H1 (cell line): ENCODE measurements around the gene TDP2. TPM values are rescaled to one million over a fixed set of nuclear protein-coding genes. Genes with fewer than 3 reads are reported as not detected.

Source experiments
- CTCF ChIA-PET: fragments of 300-600 bp; sonication (Branson Sonifier 250); formaldehyde crosslinking; loops from one replicate; lab custom pipeline; 2021; ENCODE audit not compliant: partially characterized antibody; lab: Charles Lee
- POLR2A ChIA-PET: fragments of 300-600 bp; sonication (Branson Sonifier 250); formaldehyde crosslinking; loops from one replicate; lab custom pipeline; 2021; ENCODE audit warnings: inconsistent platforms; ENCODE audit not compliant: partially characterized antibody; lab: Charles Lee
- DNase-seq, 2 experiments: peaks; one replicate each; pipeline versions ENCODE4 v3.0.0 to v3.0.0-alpha.2; 2010 to 2022; ENCODE audit warnings: low spot score in 2 of 2, low read depth in 1 of 2, mixed read lengths in 1 of 2
- FAIRE-seq: peaks from 2 replicates; lab custom pipeline; 2011; peaks lifted over from hg19 to GRCh38; lab: Jason Lieb, UNC
- H2AFZ ChIP-seq: 2 replicates; pipeline ENCODE4 v1.8.1; 2012; ENCODE audit warnings: low read length, inconsistent platforms
- H2AK5ac ChIP-seq: 2 replicates; pipeline ENCODE4 v1.6.1; 2013; ENCODE audit warnings: low read depth, low read length
- H2BK120ac ChIP-seq: replicated peaks from 2 replicates; pipeline ENCODE3; 2013; ENCODE audit warnings: low read depth, low read length, inconsistent platforms
- H2BK12ac ChIP-seq: 2 replicates; pipeline ENCODE4 v1.6.1; 2013; ENCODE audit warnings: low read depth, low read length
- H2BK15ac ChIP-seq: 2 replicates; pipeline ENCODE4 v1.6.1; 2013; ENCODE audit warnings: low read length
- H2BK20ac ChIP-seq: 2 replicates; pipeline ENCODE4 v1.6.1; 2013; ENCODE audit warnings: low read length
- H2BK5ac ChIP-seq: 2 replicates; pipeline ENCODE4 v1.6.1; 2013; ENCODE audit warnings: low read depth, low read length
- H3K14ac ChIP-seq: 2 replicates; pipeline ENCODE4 v1.6.1; 2013; ENCODE audit warnings: inconsistent platforms; ENCODE audit not compliant: insufficient read length
- H3K18ac ChIP-seq: 2 replicates; pipeline ENCODE4 v1.6.1; 2013; ENCODE audit warnings: low read length; ENCODE audit errors: extremely low read depth
- H3K23ac ChIP-seq: 2 replicates; pipeline ENCODE4 v1.6.1; 2013; ENCODE audit warnings: inconsistent platforms; ENCODE audit not compliant: insufficient read length
- H3K23me2 ChIP-seq: 2 replicates; pipeline ENCODE4 v1.6.1; 2013; ENCODE audit warnings: low read depth, low read length
- H3K27ac ChIP-seq: 2 replicates; pipeline ENCODE4 v1.6.1; 2011; ENCODE audit warnings: low read depth, low read length, inconsistent platforms
- H3K27me3 ChIP-seq, 4 experiments: replicated peaks in 1 of 4; 1 replicate in 1 of 4; 2 replicates in 3 of 4; pipeline versions ENCODE4 v1.6.1 to v1.8.1; 2011 to 2013; ENCODE audit warnings: low read length in 3 of 4, mild to moderate bottlenecking in 3 of 4, inconsistent platforms in 2 of 4, mixed read lengths in 2 of 4, moderate library complexity in 1 of 4; ENCODE audit not compliant: control insufficient read depth in 3 of 4, insufficient read depth in 3 of 4; ENCODE audit errors: extremely low read depth in 1 of 4
- H3K36me3 ChIP-seq, 4 experiments: 2 replicates each; pipeline versions ENCODE4 v1.6.1 to v1.8.1; 2011 to 2013; ENCODE audit warnings: mild to moderate bottlenecking in 4 of 4, low read length in 3 of 4, moderate library complexity in 2 of 4, control low read depth in 1 of 4, inconsistent platforms in 1 of 4; ENCODE audit not compliant: insufficient read depth in 4 of 4, control insufficient read depth in 2 of 4
- H3K4ac ChIP-seq: replicated peaks from 2 replicates; pipeline ENCODE3; 2013; ENCODE audit warnings: low read length, low read depth, mixed read lengths, inconsistent platforms; ENCODE audit not compliant: insufficient read length
- H3K4me1 ChIP-seq, 4 experiments: replicated peaks in 1 of 4; 1 replicate in 1 of 4; 2 replicates in 3 of 4; pipeline versions ENCODE4 v1.6.1 to v1.8.1; 2011 to 2013; ENCODE audit warnings: low read length in 3 of 4, inconsistent platforms in 2 of 4, mixed read lengths in 1 of 4; ENCODE audit not compliant: insufficient read depth in 4 of 4, control insufficient read depth in 3 of 4
- H3K4me2 ChIP-seq, 2 experiments: 2 replicates each; pipeline versions ENCODE4 v1.6.1 to v1.8.1; 2011 to 2013; ENCODE audit warnings: low read depth in 2 of 2, low read length in 2 of 2, control low read depth in 1 of 2, inconsistent platforms in 1 of 2, mild to moderate bottlenecking in 1 of 2; ENCODE audit not compliant: insufficient read depth in 1 of 2
- H3K4me3 ChIP-seq, 4 experiments: fragments of 200-600, 300-600 bp in 1 of 4; sonication (generic), shearing (Covaris generic), sonication (Bioruptor Twin) in 1 of 4; 2 replicates each; pipeline versions ENCODE4 v1.5.1 to v1.8.1; 2011 to 2016; ENCODE audit warnings: low read length in 4 of 4, low read depth in 3 of 4, control low read depth in 2 of 4, inconsistent platforms in 2 of 4, mild to moderate bottlenecking in 2 of 4, mixed read lengths in 1 of 4, moderate library complexity in 1 of 4; ENCODE audit not compliant: insufficient read depth in 2 of 4; ENCODE audit errors: extremely low read depth in 1 of 4
- H3K56ac ChIP-seq: replicated peaks from 2 replicates; pipeline ENCODE3; 2013; ENCODE audit warnings: low read depth, mild to moderate bottlenecking, mixed read lengths, low read length, inconsistent platforms; ENCODE audit not compliant: insufficient read length
- H3K79me1 ChIP-seq: 2 replicates; pipeline ENCODE4 v1.6.1; 2013; ENCODE audit warnings: low read depth, low read length, control low read depth
- H3K79me2 ChIP-seq, 2 experiments: 2 replicates each; pipeline versions ENCODE4 v1.6.1 to v1.8.1; 2012 to 2013; ENCODE audit warnings: low read length in 2 of 2, mild to moderate bottlenecking in 2 of 2, inconsistent platforms in 1 of 2; ENCODE audit not compliant: insufficient read depth in 2 of 2, control insufficient read depth in 1 of 2
- H3K9ac ChIP-seq, 4 experiments: replicated peaks in 1 of 4; 1 replicate in 1 of 4; 2 replicates in 3 of 4; pipeline versions ENCODE4 v1.6.1 to v1.8.1; 2011 to 2013; ENCODE audit warnings: low read depth in 3 of 4, low read length in 3 of 4, control low read depth in 2 of 4, mild to moderate bottlenecking in 2 of 4, moderate library complexity in 2 of 4, inconsistent platforms in 1 of 4; ENCODE audit errors: extremely low read depth in 1 of 4
- H3K9me3 ChIP-seq, 2 experiments: 2 replicates each; pipeline versions ENCODE4 v1.6.1 to v1.8.1; 2012 to 2013; ENCODE audit warnings: mild to moderate bottlenecking in 2 of 2, moderate library complexity in 2 of 2, control low read depth in 1 of 2, inconsistent platforms in 1 of 2, low read depth in 1 of 2, low read length in 1 of 2, mixed read lengths in 1 of 2; ENCODE audit not compliant: insufficient read depth in 2 of 2
- H4K20me1 ChIP-seq, 2 experiments: replicated peaks in 1 of 2; 2 replicates each; pipeline versions ENCODE3 to v1.8.1; 2011 to 2013; ENCODE audit warnings: inconsistent platforms in 2 of 2, low read length in 2 of 2, mild to moderate bottlenecking in 1 of 2; ENCODE audit not compliant: insufficient read depth in 2 of 2, control insufficient read depth in 1 of 2
- H4K5ac ChIP-seq: 2 replicates; pipeline ENCODE4 v1.6.1; 2013; ENCODE audit warnings: low read length, low read depth, mixed read lengths, inconsistent platforms; ENCODE audit not compliant: insufficient read length
- H4K8ac ChIP-seq: 2 replicates; pipeline ENCODE4 v1.8.0; 2013; ENCODE audit warnings: mild to moderate bottlenecking, moderate library complexity, low read length, inconsistent platforms; ENCODE audit not compliant: insufficient read depth; ENCODE audit errors: extremely low read depth
- H4K91ac ChIP-seq: replicated peaks from 2 replicates; pipeline ENCODE3; 2013; ENCODE audit warnings: low read length, mixed read lengths, inconsistent platforms; ENCODE audit not compliant: insufficient read length
- POLR2AphosphoS5 ChIP-seq: IDR thresholded peaks from 2 replicates; pipeline ENCODE4 v1.6.1; 2011; ENCODE audit warnings: low read depth, low read length
- TBP ChIP-seq: IDR thresholded peaks from 2 replicates; pipeline ENCODE4 v1.6.1; 2011; ENCODE audit warnings: low read depth, low read length, improper control_type of control experiment
- WGBS, 2 experiments: shearing (Covaris generic) in 1 of 2; methylation state at CpG; one replicate each; pipeline versions ENCODE4 v1.1.6 to v1.1.7; 2013 to 2015; ENCODE audit warnings: low lambda C conversion rate in 2 of 2, mixed read lengths in 2 of 2, inconsistent platforms in 1 of 2, low coverage in 1 of 2, missing lambda C conversion rate in 1 of 2; ENCODE audit not compliant: insufficient replicate concordance in 2 of 2, insufficient coverage in 1 of 2, insufficient read length in 1 of 2; ENCODE audit errors: extremely low coverage in 1 of 2, missing lambda C conversion rate in 1 of 2; 5-methylcytosine and 5-hydroxymethylcytosine counted together
- polyA plus RNA-seq, 7 experiments: library from polyadenylated mRNA; depleted of rRNA in 3 of 7; stranded (reverse) in 5 of 7; unstranded in 2 of 7; fragments of >200 nt in 5 of 7; fragments of 200-250 nt in 2 of 7; gene quantifications; 1 replicate in 5 of 7; 2 replicates in 1 of 7; 4 replicates in 1 of 7; pipeline versions ENCODE4 v1.2.1 to v1.2.3, GENCODE V29; 2011 to 2013; ENCODE audit warnings: missing spikeins in 2 of 7, mixed read lengths in 2 of 7
- total RNA-seq: library from RNA; stranded (reverse); fragmentation: NEBNext Ultra II Directional; extraction: Animal tissue kit (Norgen Biotek cat#: 25700); gene quantifications from 2 replicates; pipeline ENCODE4 v1.2.1, GENCODE V29; 2021

Gene TDP2
- total and polyA plus RNA-seq, 2 of the 8 experiments (the other 6 are each of a cell fraction or from before 2014, with no cell fraction given), result 18.8 to 51.6 TPM

- no peak overlapping the region for H2BK12ac ChIP-seq
- no peak overlapping the region for H4K91ac ChIP-seq
- H4K5ac ChIP-seq, result no peak overlapping the region
- peaks cover 35 to 100% (median 81%) of the 10 kb centered on the region in 4 experiments for H3K36me3 ChIP-seq
- ChIA-PET POLR2A (interaction anchor here (0.7 to 3.2 kb wide), 8 partner anchors 8 to 304 kb away, joined by 3 to 19 read pairs (median 3); partner anchors contain the start of genes C6orf62 and GMNN), CTCF (interaction anchor here (0.6 to 1.4 kb wide), 3 partner anchors 127 to 294 kb away, joined by 3 to 4 read pairs (median 3); no protein-coding TSS in a partner anchor)
- 93% methylated on average over 10 of the region's 10 CpGs; no CpG with 5 or more reads in 1 of the 2 experiments for WGBS, 2 experiments
- peaks cover 0 to 10% of the 10 kb centered on the region in 2 experiments for H4K20me1 ChIP-seq
- no peak overlapping the region for H3K56ac ChIP-seq
- no peak for DNase-seq
- no peak overlapping the region for H3K23ac ChIP-seq
- H2BK120ac ChIP-seq, result no peak overlapping the region
- H2BK15ac ChIP-seq, result no peak overlapping the region
- no peak overlapping the region for H3K14ac ChIP-seq
- H3K9ac ChIP-seq, result no peak overlapping the region
- H3K79me2 ChIP-seq, result peaks cover 0 to 52% of the 10 kb centered on the region in 2 experiments; a peak in 2 of 4 replicates
- H3K4me3 ChIP-seq, result no peak overlapping the region
- H3K4me1 ChIP-seq, result no peaks in the 10 kb centered on the region
- H3K23me2 ChIP-seq, result no peaks in the 10 kb centered on the region
- FAIRE-seq, result no peak
- H3K4me2 ChIP-seq, result no peak overlapping the region
- no peaks in the 10 kb centered on the region for H3K9me3 ChIP-seq
- H4K8ac ChIP-seq, result no peak overlapping the region
- H2AK5ac ChIP-seq, result no peak overlapping the region
- H3K18ac ChIP-seq, result no peak overlapping the region
- H3K4ac ChIP-seq, result no peak overlapping the region
- H2BK20ac ChIP-seq, result no peak overlapping the region
- no peak overlapping the region for H3K27ac ChIP-seq
- no peak overlapping the region for H2AFZ ChIP-seq
- no peak overlapping the region for H2BK5ac ChIP-seq
- H3K79me1 ChIP-seq, result no peaks in the 10 kb centered on the region
- H3K27me3 ChIP-seq, result no peaks in the 10 kb centered on the region
- TF ChIP-seq TBP (no peak), POLR2AphosphoS5 (no peak)
Measured at GRCh38 chr6:24710519-24711303, 44.0 kb upstream of the TDP2 start.
